B cell (primary cell): ENCODE data around the gene TEAD3. TPM values are rescaled to one million over a fixed set of nuclear protein-coding genes. Genes with fewer than 3 reads are reported as not detected.

Experiments used
- ATAC-seq: fragments of 200-7000 bp; cut with Tn5 transposase; one replicate; pipeline ENCODE4 v1.10.0; 2021; ENCODE audit warnings: low read depth, mild to moderate bottlenecking, moderate number of reproducible peaks, moderate library complexity
- CTCF ChIA-PET: fragments of 350-600 bp; sonication (Branson Sonifier 250); formaldehyde crosslinking; loops from one replicate; lab custom pipeline; 2021; ENCODE audit warnings: antibody characterized with exemption, inconsistent platforms; lab: Charles Lee
- POLR2A ChIA-PET: fragments of 350-600 bp; sonication (Branson Sonifier 250); formaldehyde crosslinking; loops from one replicate; lab custom pipeline; 2021; ENCODE audit warnings: antibody characterized with exemption; lab: Charles Lee
- DNase-seq: peaks from one replicate; pipeline ENCODE4 v3.0.0; 2013
- H2AFZ ChIP-seq: 2 replicates; pipeline ENCODE4 v1.6.1; 2012; ENCODE audit warnings: mild to moderate bottlenecking, low read depth, low read length; ENCODE audit not compliant: insufficient read depth, poor library complexity, severe bottlenecking
- H3K27ac ChIP-seq, 2 donors: 1 replicate in 1 of 2; 2 replicates in 1 of 2; pipeline ENCODE4 v1.5.1; 2012 to 2013; ENCODE audit warnings: low read length in 2 of 2, mild to moderate bottlenecking in 2 of 2, moderate library complexity in 1 of 2
- H3K27me3 ChIP-seq, 4 experiments: fragments of 200-600 bp in 1 of 4; sonication (generic) in 1 of 4; replicated peaks in 1 of 4; 1 replicate in 2 of 4; 2 replicates in 2 of 4; pipeline versions ENCODE4 v1.6.1 to v1.7.0; 2013 to 2016; ENCODE audit warnings: low read length in 3 of 4, mild to moderate bottlenecking in 2 of 4, mixed read lengths in 1 of 4, moderate library complexity in 1 of 4; ENCODE audit not compliant: insufficient read depth in 4 of 4, control insufficient read depth in 3 of 4; ENCODE audit errors: control extremely low read depth in 1 of 4
- H3K36me3 ChIP-seq, 2 experiments: replicated peaks in 1 of 2; 1 replicate in 1 of 2; 2 replicates in 1 of 2; pipeline versions ENCODE4 v1.6.1 to v1.7.1; 2013; ENCODE audit warnings: low read length in 1 of 2; ENCODE audit not compliant: insufficient read depth in 2 of 2, control insufficient read depth in 1 of 2; ENCODE audit errors: control extremely low read depth in 1 of 2, extremely low read depth in 1 of 2
- H3K4me1 ChIP-seq, 2 donors: fragments of 200-600 bp in 1 of 2; sonication (generic) in 1 of 2; 1 replicate in 1 of 2; 2 replicates in 1 of 2; pipeline versions ENCODE4 v1.5.1 to v1.6.1; 2013 to 2017; ENCODE audit warnings: low read length in 2 of 2; ENCODE audit not compliant: control insufficient read depth in 2 of 2, insufficient read depth in 2 of 2
- H3K4me2 ChIP-seq: replicated peaks from 2 replicates; pipeline ENCODE3; 2012; ENCODE audit warnings: mild to moderate bottlenecking, low read depth, low read length; ENCODE audit not compliant: poor library complexity, severe bottlenecking
- H3K4me3 ChIP-seq, 5 experiments: fragments of 200-600 bp in 1 of 5; sonication (generic) in 1 of 5; 1 replicate in 3 of 5; 2 replicates in 2 of 5; pipeline versions ENCODE4 v1.5.1 to v1.7.0; 2011 to 2016; ENCODE audit warnings: low read length in 4 of 5, mild to moderate bottlenecking in 4 of 5, low read depth in 2 of 5, control low read depth in 1 of 5, moderate library complexity in 1 of 5; ENCODE audit not compliant: insufficient read depth in 1 of 5; ENCODE audit errors: control extremely low read depth in 1 of 5, extremely low read depth in 1 of 5
- H3K79me2 ChIP-seq: fragments of 200-600 bp; sonication (generic); one replicate; pipeline ENCODE4 v1.6.0; 2016; ENCODE audit warnings: low read length; ENCODE audit not compliant: control insufficient read depth, insufficient read depth
- H3K9ac ChIP-seq: fragments of 200-600 bp; sonication (generic); 2 replicates; pipeline ENCODE4 v1.6.1; 2017; ENCODE audit warnings: mild to moderate bottlenecking, low read length, moderate library complexity
- H3K9me3 ChIP-seq, 3 donors: one replicate each; pipeline versions ENCODE4 v1.6.1 to v1.7.1; 2013; ENCODE audit warnings: low read length in 2 of 3; ENCODE audit not compliant: control insufficient read depth in 2 of 3, insufficient read depth in 1 of 3; ENCODE audit errors: control extremely low read depth in 1 of 3
- H4K20me1 ChIP-seq: 2 replicates; pipeline ENCODE4 v1.6.0; 2012; ENCODE audit warnings: mild to moderate bottlenecking, low read length; ENCODE audit not compliant: insufficient read depth, control insufficient read depth, poor library complexity, severe bottlenecking
- H3K27ac Mint-ChIP-seq: one replicate; pipeline ENCODE4 v1.8.0; 2021; ENCODE audit warnings: mixed read lengths
- H3K27me3 Mint-ChIP-seq: one replicate; pipeline ENCODE4 v1.8.0; 2021; ENCODE audit warnings: mixed read lengths
- H3K4me1 Mint-ChIP-seq: one replicate; pipeline ENCODE4 v1.8.0; 2021; ENCODE audit warnings: mixed read lengths
- H3K4me3 Mint-ChIP-seq: one replicate; pipeline ENCODE4 v1.8.0; 2021; ENCODE audit warnings: mixed read lengths
- H3K9me3 Mint-ChIP-seq: one replicate; pipeline ENCODE4 v1.8.0; 2022; ENCODE audit warnings: mixed read lengths; ENCODE audit not compliant: insufficient read depth
- EZH2 ChIP-seq: IDR thresholded peaks from 2 replicates; pipeline ENCODE4 v1.6.1; 2012; ENCODE audit warnings: borderline replicate concordance, low read depth, mild to moderate bottlenecking, moderate library complexity, low read length; ENCODE audit not compliant: insufficient read depth, poor library complexity, severe bottlenecking
- WGBS: methylation state at CpG from one replicate; pipeline ENCODE4 v1.1.5; 2013; ENCODE audit warnings: missing lambda C conversion rate; ENCODE audit not compliant: insufficient coverage; 5-methylcytosine and 5-hydroxymethylcytosine counted together
- intact Hi-C: fragments of 100-400 bp; cut with micrococcal nuclease; formaldehyde crosslinking; loops from one replicate; pipeline ENCODE4 v1.10.0; 2022
- polyA plus RNA-seq: library from polyadenylated mRNA; depleted of rRNA; stranded (reverse); fragments of >200 nt; gene quantifications from 2 replicates; pipeline ENCODE4 v1.2.3, GENCODE V29; 2012
- total RNA-seq, 2 donors: library from RNA; stranded (reverse); fragments of 120-200 nt in 1 of 2; gene quantifications; 1 replicate in 1 of 2; 2 replicates in 1 of 2; pipeline versions ENCODE4 v1.2.3 to v1.2.4, GENCODE V29; 2013 to 2022
- TF ChIP-seq, protein P1 (sequence below): fragments of 200-600 bp; IDR thresholded peaks from one replicate; pipeline ENCODE4 v1.8.0; 2022; ENCODE audit warnings: antibody characterized with exemption, mild to moderate bottlenecking

TEAD3 gene
- total and polyA plus RNA-seq, 2 donors (not counting 1 experiment from before 2014, with no cell fraction given): 0.17 TPM; not detected in 1

DNA sequence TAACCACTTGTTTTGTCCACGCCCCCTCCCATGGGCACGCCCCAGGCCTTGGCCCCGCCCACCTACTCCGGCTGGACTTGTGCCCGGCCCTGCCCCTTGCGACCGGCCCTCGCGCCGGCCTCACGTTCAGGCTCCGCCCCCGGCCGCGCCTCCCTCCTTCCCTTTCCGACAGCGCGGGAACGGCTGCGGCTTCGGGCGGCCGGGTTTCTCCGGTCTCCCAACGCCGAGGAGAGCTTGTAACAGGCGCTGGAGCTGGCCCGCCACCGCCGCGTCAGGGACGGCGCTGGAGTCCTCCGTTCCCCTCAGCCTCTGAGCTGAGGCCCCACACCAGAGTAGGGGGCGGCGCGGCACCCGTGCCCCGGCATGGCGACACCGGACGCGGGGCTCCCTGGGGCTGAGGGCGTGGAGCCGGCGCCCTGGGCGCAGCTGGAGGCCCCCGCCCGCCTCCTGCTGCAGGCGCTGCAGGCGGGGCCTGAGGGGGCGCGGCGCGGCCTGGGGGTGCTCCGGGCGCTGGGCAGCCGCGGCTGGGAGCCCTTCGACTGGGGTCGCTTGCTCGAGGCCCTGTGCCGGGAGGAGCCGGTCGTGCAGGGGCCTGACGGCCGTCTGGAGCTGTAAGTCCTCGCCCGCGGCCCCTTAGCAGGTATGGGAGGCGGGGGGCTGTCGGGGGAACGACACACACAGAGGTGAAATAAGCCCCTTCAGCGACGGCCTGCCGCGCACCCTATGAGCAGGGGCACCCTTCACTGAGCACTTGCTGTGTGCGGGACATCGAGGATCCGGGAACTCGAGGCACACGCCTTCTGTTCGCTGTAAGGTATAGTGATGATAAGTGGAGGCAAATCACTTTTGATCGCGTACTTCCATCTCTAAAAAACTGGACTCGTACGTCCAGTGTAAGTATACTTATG lies 44.4 kb downstream of the TEAD3 start, which contains the start of gene FANCE:
TSS of gene FANCE (plus strand) at position 156 of the 908 bp plus-strand sequence. CDS start at position 364, 208 bp downstream.
- Histone ChIP-seq H3K27me3 (no peaks in the 10 kb centered on the region), H3K4me2 (peak within 1 kb of the TSS; percentile 96), H3K9ac (peak within 1 kb of the TSS; percentile 88), H2AFZ (peak within 1 kb of the TSS; percentile 86), H3K27ac (peak within 1 kb of the TSS; percentile 23 to 25), H3K4me1 (peaks cover 14 to 21% of the 10 kb centered on the region in 2 donors), H3K36me3 (peaks cover 0 to 5% of the 10 kb centered on the region in 2 experiments), H3K79me2 (peaks cover 4% of the 10 kb centered on the region), H4K20me1 (peaks cover 8% of the 10 kb centered on the region), H3K4me3 (peak within 1 kb of the TSS; percentile 70 to 89 (median 79)), H3K9me3 (no peaks in the 10 kb centered on the region)
- peak within 1 kb of the TSS; percentile 86 for H3K4me3 Mint-ChIP-seq
- H3K4me1 Mint-ChIP-seq: peaks cover 33% of the 10 kb centered on the region
- ATAC-seq: peak; percentile 92
- H3K27me3 Mint-ChIP-seq: no peaks in the 10 kb centered on the region
- H3K9me3 Mint-ChIP-seq: no peaks in the 10 kb centered on the region
- no peak for TF ChIP-seq EZH2
- TF ChIP-seq, protein P1, sequence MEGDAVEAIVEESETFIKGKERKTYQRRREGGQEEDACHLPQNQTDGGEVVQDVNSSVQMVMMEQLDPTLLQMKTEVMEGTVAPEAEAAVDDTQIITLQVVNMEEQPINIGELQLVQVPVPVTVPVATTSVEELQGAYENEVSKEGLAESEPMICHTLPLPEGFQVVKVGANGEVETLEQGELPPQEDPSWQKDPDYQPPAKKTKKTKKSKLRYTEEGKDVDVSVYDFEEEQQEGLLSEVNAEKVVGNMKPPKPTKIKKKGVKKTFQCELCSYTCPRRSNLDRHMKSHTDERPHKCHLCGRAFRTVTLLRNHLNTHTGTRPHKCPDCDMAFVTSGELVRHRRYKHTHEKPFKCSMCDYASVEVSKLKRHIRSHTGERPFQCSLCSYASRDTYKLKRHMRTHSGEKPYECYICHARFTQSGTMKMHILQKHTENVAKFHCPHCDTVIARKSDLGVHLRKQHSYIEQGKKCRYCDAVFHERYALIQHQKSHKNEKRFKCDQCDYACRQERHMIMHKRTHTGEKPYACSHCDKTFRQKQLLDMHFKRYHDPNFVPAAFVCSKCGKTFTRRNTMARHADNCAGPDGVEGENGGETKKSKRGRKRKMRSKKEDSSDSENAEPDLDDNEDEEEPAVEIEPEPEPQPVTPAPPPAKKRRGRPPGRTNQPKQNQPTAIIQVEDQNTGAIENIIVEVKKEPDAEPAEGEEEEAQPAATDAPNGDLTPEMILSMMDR: no peak
- POLR2A ChIA-PET: interaction anchor here (0.5 to 2.3 kb wide), 6 partner anchors 12 to 193 kb away, joined by 3 to 7 read pairs (median 4); partner anchors contain the start of genes RPL10A and ZNF76
- CTCF ChIA-PET: interaction anchor here (0.9 to 11.4 kb wide), 12 partner anchors 16 to 158 kb away, joined by 3 to 205 read pairs (median 7); partner anchors contain the start of genes DEF6, PPARD and RPL10A
- intact Hi-C loops: loop anchor here (1.0 to 5.0 kb wide), 5 partner anchors 16 to 575 kb away; partner anchors contain the start of genes ARMC12, MAPK14, RPL10A and TEAD3
- peak; percentile 90 for DNase-seq
- peak within 1 kb of the TSS; percentile 63 for H3K27ac Mint-ChIP-seq
- WGBS: under 1% methylated on average over 80 of the region's 87 CpGs
